ENCODE data around the gene STAT5B.
A peak's percentile ranks its signal among the peaks of the same experiment; 100 is the strongest.

The STAT5B gene

GRCh38 chr17:42166196-42166763 is 109.9 kb downstream of the STAT5B start:
- no peak overlapping the region for H3K4me3 ChIP-seq (ENCODE audit: low read length)
- H3K4me1 ChIP-seq (ENCODE audit: low read length), result no peaks in the 10 kb centered on the region
- no peaks in the 10 kb centered on the region for H3K9me3 ChIP-seq (replicated peaks; ENCODE audit: insufficient read depth, low read length)
- TF ChIP-seq EZH2 (optimal IDR thresholded peaks at IDR 0.05; ENCODE audit: low read depth, low read length) (no peak), EZH2phosphoT487 (IDR thresholded peaks at IDR 0.05; ENCODE audit: low read length) (no peak)
- no peaks in the 10 kb centered on the region for H3K79me2 ChIP-seq (ENCODE audit: low read length)
- H4K20me1 ChIP-seq (ENCODE audit: insufficient read depth, low read length), result no peaks in the 10 kb centered on the region
- DNase-seq, result no peak
- H3K9me2 ChIP-seq (replicated peaks; ENCODE audit: insufficient read depth, low read length), result no peaks in the 10 kb centered on the region
- H2AFZ ChIP-seq (ENCODE audit: low read length), result no peak overlapping the region
- H3K27me3 ChIP-seq (replicated peaks; ENCODE audit: insufficient read depth, low read length), result no peaks in the 10 kb centered on the region
- H3K36me3 ChIP-seq (replicated peaks; ENCODE audit: insufficient read depth, low read length), result no peaks in the 10 kb centered on the region
- H3K9ac ChIP-seq (ENCODE audit: low read length), result no peak overlapping the region
- H3K4me2 ChIP-seq (ENCODE audit: low read depth, low read length), result no peak overlapping the region
- H3F3A ChIP-seq (ENCODE audit: insufficient read depth, low read length), result no peaks in the 10 kb centered on the region
- no peak overlapping the region for H3K27ac ChIP-seq (ENCODE audit: low read length)

DNA sequence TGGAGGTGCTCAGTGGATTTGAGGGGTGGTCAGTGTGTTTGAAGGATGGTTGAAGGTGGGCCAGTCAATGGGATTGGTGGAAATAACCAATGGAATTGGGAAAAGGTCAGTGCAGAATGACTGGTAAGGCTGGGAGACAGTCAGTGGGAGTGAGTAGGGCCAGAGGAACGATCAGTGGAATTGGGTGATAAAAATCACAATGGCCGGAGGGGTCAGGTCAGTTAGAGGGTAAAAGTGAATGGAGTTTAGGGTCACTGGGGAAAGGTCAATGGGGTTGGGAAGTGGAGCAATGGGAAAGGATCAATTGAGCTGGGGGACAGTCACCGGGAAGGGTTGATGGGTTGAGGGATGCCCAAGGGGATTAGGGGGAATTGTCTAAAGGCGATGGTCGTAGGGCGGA is 110.4 kb downstream of the STAT5B start:
- Histone ChIP-seq H3K79me2 (ENCODE audit: low read length) (no peaks in the 10 kb centered on the region), H3K27me3 (replicated peaks; ENCODE audit: insufficient read depth, low read length) (no peaks in the 10 kb centered on the region), H3K27ac (ENCODE audit: low read length) (no peak overlapping the region), H3K9me3 (replicated peaks; ENCODE audit: insufficient read depth, low read length) (no peaks in the 10 kb centered on the region), H3K4me1 (ENCODE audit: low read length) (no peaks in the 10 kb centered on the region), H4K20me1 (ENCODE audit: insufficient read depth, low read length) (no peaks in the 10 kb centered on the region), H2AFZ (ENCODE audit: low read length) (no peak overlapping the region), H3K4me2 (ENCODE audit: low read depth, low read length) (no peak overlapping the region), H3K4me3 (ENCODE audit: low read length) (no peak overlapping the region), H3F3A (ENCODE audit: insufficient read depth, low read length) (no peaks in the 10 kb centered on the region), H3K9me2 (replicated peaks; ENCODE audit: insufficient read depth, low read length) (no peaks in the 10 kb centered on the region), H3K36me3 (replicated peaks; ENCODE audit: insufficient read depth, low read length) (no peaks in the 10 kb centered on the region), H3K9ac (ENCODE audit: low read length) (no peak overlapping the region)
- no peak for DNase-seq
- TF ChIP-seq, protein P1, sequence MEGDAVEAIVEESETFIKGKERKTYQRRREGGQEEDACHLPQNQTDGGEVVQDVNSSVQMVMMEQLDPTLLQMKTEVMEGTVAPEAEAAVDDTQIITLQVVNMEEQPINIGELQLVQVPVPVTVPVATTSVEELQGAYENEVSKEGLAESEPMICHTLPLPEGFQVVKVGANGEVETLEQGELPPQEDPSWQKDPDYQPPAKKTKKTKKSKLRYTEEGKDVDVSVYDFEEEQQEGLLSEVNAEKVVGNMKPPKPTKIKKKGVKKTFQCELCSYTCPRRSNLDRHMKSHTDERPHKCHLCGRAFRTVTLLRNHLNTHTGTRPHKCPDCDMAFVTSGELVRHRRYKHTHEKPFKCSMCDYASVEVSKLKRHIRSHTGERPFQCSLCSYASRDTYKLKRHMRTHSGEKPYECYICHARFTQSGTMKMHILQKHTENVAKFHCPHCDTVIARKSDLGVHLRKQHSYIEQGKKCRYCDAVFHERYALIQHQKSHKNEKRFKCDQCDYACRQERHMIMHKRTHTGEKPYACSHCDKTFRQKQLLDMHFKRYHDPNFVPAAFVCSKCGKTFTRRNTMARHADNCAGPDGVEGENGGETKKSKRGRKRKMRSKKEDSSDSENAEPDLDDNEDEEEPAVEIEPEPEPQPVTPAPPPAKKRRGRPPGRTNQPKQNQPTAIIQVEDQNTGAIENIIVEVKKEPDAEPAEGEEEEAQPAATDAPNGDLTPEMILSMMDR (IDR thresholded peaks at IDR 0.05; ENCODE audit: low read length), result no peak
- TF ChIP-seq EZH2phosphoT487 (IDR thresholded peaks at IDR 0.05; ENCODE audit: low read length) (no peak), EZH2 (optimal IDR thresholded peaks at IDR 0.05; ENCODE audit: low read depth, low read length) (no peak)

DNA sequence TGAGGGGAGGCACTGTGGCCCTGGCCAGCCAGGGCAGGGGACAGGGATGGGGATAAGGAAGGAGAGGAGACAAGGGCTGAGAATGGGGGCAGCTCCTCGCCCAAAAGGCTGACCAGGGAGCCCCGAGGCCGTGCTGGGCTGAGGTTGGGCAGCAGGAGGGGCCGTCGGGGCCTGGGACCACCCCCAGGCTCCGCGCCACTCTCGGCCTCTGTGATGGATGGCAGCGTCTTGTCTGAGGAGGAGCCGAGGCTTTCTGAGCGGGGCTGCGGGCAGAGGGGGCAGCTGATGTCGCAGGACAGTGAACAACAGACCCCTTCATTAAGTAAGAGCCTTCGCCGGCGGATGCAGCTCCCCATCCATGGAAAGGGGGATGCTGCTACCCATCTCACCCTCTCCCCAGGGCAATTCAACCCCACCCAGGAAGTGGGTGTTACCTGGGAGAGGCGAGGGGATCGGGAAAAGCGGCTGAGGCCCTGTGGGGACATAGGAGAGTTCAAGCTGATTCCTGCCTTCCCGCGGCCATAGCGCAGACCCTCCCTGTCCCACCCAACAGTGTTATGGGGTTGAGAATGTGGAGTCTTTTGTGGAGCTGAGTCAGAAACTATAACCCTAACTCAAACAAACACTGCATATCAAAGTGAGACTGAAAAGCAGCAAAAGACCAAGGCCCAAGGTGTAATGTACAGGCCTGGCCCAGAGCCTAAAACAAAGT is 112.3 kb downstream of the STAT5B start:
- H3K4me1 ChIP-seq (ENCODE audit: low read length), result no peaks in the 10 kb centered on the region
- H4K20me1 ChIP-seq (ENCODE audit: insufficient read depth, low read length), result no peaks in the 10 kb centered on the region
- no peak overlapping the region for H3K4me3 ChIP-seq (ENCODE audit: low read length)
- TF ChIP-seq EZH2phosphoT487 (IDR thresholded peaks at IDR 0.05; ENCODE audit: low read length), result no peak
- TF ChIP-seq, protein P1 (IDR thresholded peaks at IDR 0.05; ENCODE audit: low read length), result no peak
- TF ChIP-seq EZH2 (optimal IDR thresholded peaks at IDR 0.05; ENCODE audit: low read depth, low read length), result no peak
- H3K79me2 ChIP-seq (ENCODE audit: low read length), result no peaks in the 10 kb centered on the region
- no peak for DNase-seq
- H3K9ac ChIP-seq (ENCODE audit: low read length), result no peak overlapping the region
- H3K27me3 ChIP-seq (replicated peaks; ENCODE audit: insufficient read depth, low read length), result no peaks in the 10 kb centered on the region
- no peak overlapping the region for H3K4me2 ChIP-seq (ENCODE audit: low read depth, low read length)
- no peak overlapping the region for H3K27ac ChIP-seq (ENCODE audit: low read length)
- no peaks in the 10 kb centered on the region for H3K9me3 ChIP-seq (replicated peaks; ENCODE audit: insufficient read depth, low read length)
- no peaks in the 10 kb centered on the region for H3K9me2 ChIP-seq (replicated peaks; ENCODE audit: insufficient read depth, low read length)
- no peaks in the 10 kb centered on the region for H3K36me3 ChIP-seq (replicated peaks; ENCODE audit: insufficient read depth, low read length)
- no peaks in the 10 kb centered on the region for H3F3A ChIP-seq (ENCODE audit: insufficient read depth, low read length)
- no peak overlapping the region for H2AFZ ChIP-seq (ENCODE audit: low read length)

- Histone ChIP-seq H3K4me1 (ENCODE audit: low read length) (no peaks in the 10 kb centered on the region), H2AFZ (ENCODE audit: low read length) (0 out of 2 replicates have a peak overlapping the region, but pooled peaks have one; percentile 27), H3F3A (ENCODE audit: insufficient read depth, low read length) (no peaks in the 10 kb centered on the region), H3K9me3 (replicated peaks; ENCODE audit: insufficient read depth, low read length) (no peaks in the 10 kb centered on the region), H3K27me3 (replicated peaks; ENCODE audit: insufficient read depth, low read length) (no peaks in the 10 kb centered on the region), H3K79me2 (ENCODE audit: low read length) (no peaks in the 10 kb centered on the region), H4K20me1 (ENCODE audit: insufficient read depth, low read length) (no peaks in the 10 kb centered on the region), H3K9me2 (replicated peaks; ENCODE audit: insufficient read depth, low read length) (no peaks in the 10 kb centered on the region), H3K36me3 (replicated peaks; ENCODE audit: insufficient read depth, low read length) (no peaks in the 10 kb centered on the region), H3K9ac (ENCODE audit: low read length) (no peak overlapping the region), H3K4me2 (ENCODE audit: low read depth, low read length) (no peak overlapping the region), H3K4me3 (ENCODE audit: low read length) (no peak overlapping the region), H3K27ac (ENCODE audit: low read length) (no peak overlapping the region)
- DNase-seq, result no peak
- TF ChIP-seq EZH2phosphoT487 (IDR thresholded peaks at IDR 0.05; ENCODE audit: low read length), result no peak
- TF ChIP-seq, protein P1 (IDR thresholded peaks at IDR 0.05; ENCODE audit: low read length), result peak; percentile 67
- TF ChIP-seq EZH2 (optimal IDR thresholded peaks at IDR 0.05; ENCODE audit: low read depth, low read length), result no peak
Observed at GRCh38 chr17:42163113-42163512, 113.1 kb downstream of the STAT5B start.

All from MM.1S (cell line).